Endothelial cell of umbilical vein (primary cell): ENCODE data around the gene SLC46A2. TPM values are rescaled to one million over a fixed set of nuclear protein-coding genes. Genes with fewer than 3 reads are reported as not detected.

Experiments
- BruUV-seq: library from RNA; stranded (reverse); fragments of 400-500 nt; replicated peaks from 2 replicates; lab custom pipeline; 2021; lab: Mats Ljungman, UMichigan
- CTCF ChIA-PET: fragments of 300-600, 350-600 bp; sonication (Branson Sonifier 250); formaldehyde crosslinking; loops from one replicate; lab custom pipeline; 2021; ENCODE audit warnings: antibody characterized with exemption, inconsistent platforms; lab: Charles Lee
- POLR2A ChIA-PET: fragments of 300-600, 350-600 bp; sonication (Branson Sonifier 250); formaldehyde crosslinking; loops from one replicate; lab custom pipeline; 2021; ENCODE audit warnings: antibody characterized with exemption, inconsistent platforms; lab: Charles Lee
- DNase-seq: peaks from one replicate; pipeline ENCODE4 v3.0.0-alpha.2; 2011; ENCODE audit warnings: low read depth, low spot score
- FAIRE-seq: peaks from 2 replicates; lab custom pipeline; 2011; peaks lifted over from hg19 to GRCh38; lab: Jason Lieb, UNC
- H2AFZ ChIP-seq: 2 replicates; pipeline ENCODE4 v1.6.0; 2012; ENCODE audit warnings: low read depth, low read length, control low read depth, inconsistent platforms
- H3K27ac ChIP-seq: 2 replicates; pipeline ENCODE4 v1.5.1; 2011; ENCODE audit warnings: low read depth, mild to moderate bottlenecking, control low read depth, low read length, moderate library complexity; ENCODE audit not compliant: insufficient read depth
- H3K27me3 ChIP-seq, 2 experiments: 2 replicates each; pipeline versions ENCODE4 v1.6.0 to v1.6.1; 2011; ENCODE audit warnings: low read length in 2 of 2, mixed read lengths in 1 of 2; ENCODE audit not compliant: control insufficient read depth in 2 of 2, insufficient read depth in 2 of 2
- H3K36me3 ChIP-seq, 2 experiments: 2 replicates in 1 of 2; 3 replicates in 1 of 2; pipeline ENCODE4 v1.5.1; 2011; ENCODE audit warnings: low read length in 2 of 2, mild to moderate bottlenecking in 1 of 2, moderate library complexity in 1 of 2; ENCODE audit not compliant: control insufficient read depth in 2 of 2, insufficient read depth in 2 of 2; ENCODE audit errors: extremely low read depth in 1 of 2
- H3K4me1 ChIP-seq: 3 replicates; pipeline ENCODE4 v1.5.1; 2011; ENCODE audit warnings: mild to moderate bottlenecking, low read length; ENCODE audit not compliant: control insufficient read depth, insufficient read depth; ENCODE audit errors: extremely low read depth
- H3K4me2 ChIP-seq: 2 replicates; pipeline ENCODE4 v1.6.1; 2011; ENCODE audit warnings: low read length, control low read depth, mixed read lengths; ENCODE audit not compliant: insufficient read depth
- H3K4me3 ChIP-seq, 3 experiments: fragments of 200-600 bp in 1 of 3; sonication (generic), shearing (Covaris generic) in 1 of 3; replicated peaks in 1 of 3; 2 replicates each; pipeline ENCODE4 v1.5.1; 2011 to 2016; ENCODE audit warnings: control low read depth in 3 of 3, low read length in 3 of 3, mild to moderate bottlenecking in 2 of 3, inconsistent platforms in 1 of 3, low read depth in 1 of 3, moderate library complexity in 1 of 3; ENCODE audit not compliant: insufficient read depth in 1 of 3
- H3K79me2 ChIP-seq: 2 replicates; pipeline ENCODE4 v1.6.0; 2012; ENCODE audit warnings: low read length, inconsistent platforms; ENCODE audit not compliant: control insufficient read depth, insufficient read depth
- H3K9ac ChIP-seq: replicated peaks from 2 replicates; pipeline ENCODE3; 2011; ENCODE audit warnings: low read length, control low read depth; ENCODE audit not compliant: insufficient read depth; ENCODE audit errors: extremely low read depth
- H3K9me1 ChIP-seq: replicated peaks from 3 replicates; pipeline ENCODE4 v1.6.0; 2011; ENCODE audit warnings: mild to moderate bottlenecking, low read length; ENCODE audit not compliant: control insufficient read depth, insufficient read depth; ENCODE audit errors: extremely low read depth
- H3K9me3 ChIP-seq: replicated peaks from 2 replicates; pipeline ENCODE4 v1.5.1; 2012; ENCODE audit warnings: low read length, inconsistent platforms; ENCODE audit not compliant: control insufficient read depth, insufficient read depth
- H4K20me1 ChIP-seq: replicated peaks from 2 replicates; pipeline ENCODE3; 2011; ENCODE audit warnings: mild to moderate bottlenecking, low read length; ENCODE audit not compliant: control insufficient read depth, insufficient read depth; ENCODE audit errors: extremely low read depth
- CTCF ChIP-seq, 2 donors: IDR thresholded peaks; 1 replicate in 1 of 2; 2 replicates in 1 of 2; pipeline ENCODE4 v1.5.1; 2011; ENCODE audit warnings: low read length in 2 of 2, mild to moderate bottlenecking in 2 of 2, moderate library complexity in 2 of 2, control low read depth in 1 of 2, inconsistent platforms in 1 of 2, low read depth in 1 of 2; ENCODE audit not compliant: insufficient read depth in 1 of 2; ENCODE audit errors: extremely low read depth in 1 of 2
- EZH2 ChIP-seq: IDR thresholded peaks from 2 replicates; pipeline ENCODE4 v1.6.1; 2012; ENCODE audit warnings: borderline replicate concordance, low read depth, mild to moderate bottlenecking, moderate library complexity, low read length, inconsistent platforms; ENCODE audit not compliant: severe bottlenecking
- FOS ChIP-seq: IDR thresholded peaks from 2 replicates; pipeline ENCODE4 v1.6.1; 2011; ENCODE audit warnings: mild to moderate bottlenecking, low read length, moderate library complexity, borderline replicate concordance; ENCODE audit not compliant: insufficient read depth
- GATA2 ChIP-seq: IDR thresholded peaks from 2 replicates; pipeline ENCODE4 v1.7.0; 2011; ENCODE audit warnings: low read depth, mild to moderate bottlenecking, moderate library complexity, mixed read lengths, low read length; ENCODE audit not compliant: insufficient read length, insufficient read depth
- JUN ChIP-seq: IDR thresholded peaks from 2 replicates; pipeline ENCODE4 v1.6.1; 2011; ENCODE audit warnings: borderline replicate concordance, low read depth; ENCODE audit not compliant: insufficient read length, insufficient read depth
- MAX ChIP-seq: IDR thresholded peaks from 2 replicates; pipeline ENCODE4 v1.6.1; 2011; ENCODE audit not compliant: insufficient read depth, insufficient read length
- MYC ChIP-seq: IDR thresholded peaks from one replicate; pipeline ENCODE4 v1.6.1; 2011; ENCODE audit warnings: mild to moderate bottlenecking, low read depth, low read length
- POLR2A ChIP-seq: IDR thresholded peaks from 2 replicates; pipeline ENCODE4 v1.6.1; 2012; ENCODE audit warnings: low read depth, mild to moderate bottlenecking, control low read depth, low read length
- POLR2AphosphoS5 ChIP-seq: IDR thresholded peaks from 2 replicates; pipeline ENCODE4 v1.6.1; 2012; ENCODE audit warnings: low read depth, mild to moderate bottlenecking, control low read depth, low read length, moderate library complexity; ENCODE audit not compliant: insufficient read depth
- dilution Hi-C: fragments of 300-500 bp; cut with MboI; formaldehyde crosslinking; loops from one replicate; pipeline ENCODE4 v1.15.0; 2019; ENCODE audit warnings: low sequenced_read_pairs; ENCODE audit not compliant: extremely low pct_ligation_motif_present
- intact Hi-C: fragments of 100-400 bp; cut with micrococcal nuclease; formaldehyde crosslinking; loops from one replicate; pipeline ENCODE4 v1.10.0; 2022
- polyA plus RNA-seq, 4 experiments: library from polyadenylated mRNA; depleted of rRNA in 3 of 4; stranded (reverse) in 3 of 4; unstranded in 1 of 4; fragments of >200 nt; gene quantifications; 2 replicates each; pipeline versions ENCODE4 v1.2.1 to v1.2.3, GENCODE V29; 2011 to 2012; ENCODE audit warnings: missing spikeins in 1 of 4
- total RNA-seq: library from RNA; stranded (reverse); gene quantifications from 2 replicates; pipeline ENCODE4 v1.2.3, GENCODE V29; 2021

SLC46A2 gene
- total and polyA plus RNA-seq, 2 donors (not counting 3 experiments of a cell fraction or from before 2014, with no cell fraction given): not detected

GRCh38 chr9:112838342-112838741 lies 52.3 kb downstream of the SLC46A2 start:
- dilution Hi-C loops (no loop called here), intact Hi-C loops (no loop called here)
- BruUV-seq: no TSS peak
- no peaks in the 10 kb centered on the region for H3K36me3 ChIP-seq
- no peaks in the 10 kb centered on the region for H4K20me1 ChIP-seq
- ChIA-PET CTCF (interaction anchor here (1.0 to 3.5 kb wide), 2 partner anchors 11 to 65 kb away, joined by 3 to 14 read pairs; no protein-coding TSS in a partner anchor), POLR2A (no interaction called here)
- H3K27ac ChIP-seq: no peak overlapping the region
- H3K4me1 ChIP-seq: no peaks in the 10 kb centered on the region
- H3K79me2 ChIP-seq: no peaks in the 10 kb centered on the region
- no peak for DNase-seq
- H3K4me3 ChIP-seq: no peak overlapping the region
- no peaks in the 10 kb centered on the region for H3K27me3 ChIP-seq
- no peak overlapping the region for H3K9ac ChIP-seq
- TF ChIP-seq GATA2 (no peak), MAX (no peak), MYC (no peak), JUN (no peak), POLR2AphosphoS5 (no peak), CTCF (IDR thresholded peaks at IDR 0.05; ENCODE audit: extremely low read depth in 1 of 2, insufficient read depth in 1 of 2, low read depth in 1 of 2, low read length in 2 of 2) (no peak), POLR2A (no peak), EZH2 (no peak), FOS (no peak)
- H3K9me1 ChIP-seq: no peaks in the 10 kb centered on the region
- no peak overlapping the region for H2AFZ ChIP-seq
- H3K4me2 ChIP-seq: no peak overlapping the region
- FAIRE-seq: no peak
- H3K9me3 ChIP-seq: no peaks in the 10 kb centered on the region
